IMR-90 (cell line): ENCODE results near the gene FADS1. TPM values are rescaled to one million over a fixed set of nuclear protein-coding genes. Genes with fewer than 3 reads are reported as not detected.
A peak's percentile ranks its signal among the peaks of the same experiment; 100 is the strongest.

Experiments used
- ATAC-seq: fragments of 200-7000 bp; cut with Tn5 transposase; 2 replicates; pipeline ENCODE4 v1.9.1; 2020; ENCODE audit warnings: low read depth, mild to moderate bottlenecking, moderate library complexity
- BruUV-seq: library from RNA; stranded (reverse); fragments of 400-500 nt; replicated peaks from 2 replicates; lab custom pipeline; 2021; lab: Mats Ljungman, UMichigan
- CTCF ChIA-PET: fragments of 300-600 bp; formaldehyde crosslinking; extraction: SDS; loops from one replicate; lab custom pipeline; 2021; ENCODE audit warnings: antibody characterized with exemption; lab: Yijun Ruan, JAX
- POLR2A ChIA-PET: fragments of 300-600 bp; sonication (Branson Sonifier 250); formaldehyde crosslinking; loops from one replicate; lab custom pipeline; 2022; ENCODE audit warnings: antibody characterized with exemption; ENCODE audit not compliant: unreplicated experiment; lab: Charles Lee
- DNase-seq: peaks from one replicate; pipeline ENCODE4 v3.0.0; 2013
- H2AFZ ChIP-seq: replicated peaks from 2 replicates; pipeline ENCODE3; 2013; ENCODE audit warnings: low read length, mild to moderate bottlenecking; ENCODE audit not compliant: poor library complexity
- H2AK5ac ChIP-seq: 2 replicates; pipeline ENCODE4 v1.6.1; 2013; ENCODE audit warnings: low read depth, low read length, inconsistent platforms
- H2AK9ac ChIP-seq: replicated peaks from 2 replicates; pipeline ENCODE3; 2013; ENCODE audit warnings: mild to moderate bottlenecking, low read depth, low read length, moderate library complexity; ENCODE audit not compliant: poor library complexity
- H2BK120ac ChIP-seq: 2 replicates; pipeline ENCODE4 v1.6.1; 2013; ENCODE audit warnings: low read depth, low read length, inconsistent platforms
- H2BK15ac ChIP-seq: 3 replicates; pipeline ENCODE4 v1.6.1; 2013; ENCODE audit warnings: low read depth, low read length, inconsistent platforms
- H2BK20ac ChIP-seq: 2 replicates; pipeline ENCODE4 v1.6.1; 2013; ENCODE audit warnings: low read depth, mild to moderate bottlenecking, inconsistent platforms, low read length, moderate library complexity
- H2BK5ac ChIP-seq: 2 replicates; pipeline ENCODE4 v1.6.1; 2013; ENCODE audit warnings: mild to moderate bottlenecking, low read depth, low read length, inconsistent platforms; ENCODE audit not compliant: poor library complexity, severe bottlenecking
- H3K14ac ChIP-seq: replicated peaks from 2 replicates; pipeline ENCODE4 v1.6.1; 2013; ENCODE audit warnings: low read depth, low read length, inconsistent platforms
- H3K18ac ChIP-seq: 2 replicates; pipeline ENCODE4 v1.6.1; 2013; ENCODE audit warnings: low read depth, low read length, control low read depth
- H3K23ac ChIP-seq: 2 replicates; pipeline ENCODE4 v1.6.1; 2013; ENCODE audit warnings: low read depth, low read length, inconsistent platforms
- H3K27ac ChIP-seq: 2 replicates; pipeline ENCODE4 v1.5.1; 2013; ENCODE audit warnings: mild to moderate bottlenecking, control low read depth, low read length; ENCODE audit not compliant: insufficient read depth
- H3K27me3 ChIP-seq: 2 replicates; pipeline ENCODE4 v1.6.1; 2013; ENCODE audit warnings: low read length; ENCODE audit not compliant: control insufficient read depth, insufficient read depth
- H3K36me3 ChIP-seq: 2 replicates; pipeline ENCODE4 v1.6.1; 2013; ENCODE audit warnings: low read length, mixed read lengths; ENCODE audit not compliant: control insufficient read depth, insufficient read depth
- H3K4ac ChIP-seq: 2 replicates; pipeline ENCODE4 v1.6.1; 2013; ENCODE audit warnings: low read depth, low read length, inconsistent platforms
- H3K4me1 ChIP-seq: 2 replicates; pipeline ENCODE4 v1.6.1; 2013; ENCODE audit warnings: low read length, mixed read lengths; ENCODE audit not compliant: control insufficient read depth, insufficient read depth
- H3K4me2 ChIP-seq: 2 replicates; pipeline ENCODE4 v1.6.1; 2013; ENCODE audit warnings: low read depth, mild to moderate bottlenecking, control low read depth, low read length, moderate library complexity
- H3K4me3 ChIP-seq: 2 replicates; pipeline ENCODE4 v1.5.1; 2013; ENCODE audit warnings: low read depth, mild to moderate bottlenecking, control low read depth, low read length, moderate library complexity; ENCODE audit not compliant: insufficient read depth
- H3K56ac ChIP-seq: 2 replicates; pipeline ENCODE4 v1.6.1; 2013; ENCODE audit warnings: low read length, inconsistent platforms; ENCODE audit not compliant: insufficient read depth; ENCODE audit errors: extremely low read depth
- H3K79me1 ChIP-seq, 2 experiments: 2 replicates each; pipeline ENCODE4 v1.6.1; 2013; ENCODE audit warnings: low read length in 2 of 2, inconsistent platforms in 1 of 2, low read depth in 1 of 2
- H3K9ac ChIP-seq: 2 replicates; pipeline ENCODE4 v1.6.1; 2013; ENCODE audit warnings: low read depth, low read length, control low read depth
- H3K9me1 ChIP-seq: 2 replicates; pipeline ENCODE4 v1.6.1; 2013; ENCODE audit warnings: low read length, inconsistent platforms; ENCODE audit not compliant: insufficient read depth
- H3K9me3 ChIP-seq: 2 replicates; pipeline ENCODE4 v1.6.1; 2013; ENCODE audit warnings: low read length; ENCODE audit not compliant: control insufficient read depth, insufficient read depth
- H4K20me1 ChIP-seq: 2 replicates; pipeline ENCODE4 v1.6.1; 2013; ENCODE audit warnings: low read length, inconsistent platforms; ENCODE audit not compliant: insufficient read depth
- H4K5ac ChIP-seq: 2 replicates; pipeline ENCODE4 v1.6.1; 2013; ENCODE audit warnings: mild to moderate bottlenecking, low read depth, low read length, control low read depth
- H4K8ac ChIP-seq, 2 experiments: 2 replicates each; pipeline ENCODE4 v1.6.1; 2013; ENCODE audit warnings: low read depth in 2 of 2, low read length in 2 of 2, control low read depth in 1 of 2, inconsistent platforms in 1 of 2
- H4K91ac ChIP-seq: 2 replicates; pipeline ENCODE4 v1.6.1; 2013; ENCODE audit warnings: low read depth, low read length, inconsistent platforms; ENCODE audit not compliant: insufficient read depth
- CEBPB ChIP-seq: IDR thresholded peaks from 2 replicates; pipeline ENCODE4 v1.6.1; 2012; ENCODE audit warnings: low read depth, low read length, improper control_type of control experiment
- ELK1 ChIP-seq: fragments of 150-350 bp; IDR thresholded peaks from 2 replicates; pipeline ENCODE4 v1.6.1; 2016; ENCODE audit warnings: low read depth, mild to moderate bottlenecking, low read length, moderate library complexity, borderline replicate concordance
- MXI1 ChIP-seq: IDR thresholded peaks from 2 replicates; pipeline ENCODE4 v1.6.1; 2012; ENCODE audit warnings: low read depth, mild to moderate bottlenecking, low read length, moderate library complexity, borderline replicate concordance
- POLR2A ChIP-seq: IDR thresholded peaks from 2 replicates; pipeline ENCODE4 v1.6.1; 2012; ENCODE audit warnings: mild to moderate bottlenecking, low read depth, low read length
- RCOR1 ChIP-seq: IDR thresholded peaks from 2 replicates; pipeline ENCODE4 v1.6.1; 2012; ENCODE audit warnings: mild to moderate bottlenecking, low read length, improper control_type of control experiment; ENCODE audit not compliant: insufficient replicate concordance
- SMC3 ChIP-seq: fragments of 150-350 bp; IDR thresholded peaks from 2 replicates; pipeline ENCODE4 v1.6.1; 2016; ENCODE audit warnings: low read depth, mild to moderate bottlenecking, antibody characterized with exemption, low read length, moderate library complexity
- WGBS, 2 experiments: methylation state at CpG; one replicate each; pipeline versions ENCODE4 v1.1.5 to v1.1.7; 2013; ENCODE audit warnings: missing lambda C conversion rate in 2 of 2; ENCODE audit not compliant: insufficient read length in 1 of 2; ENCODE audit errors: extremely low coverage in 2 of 2; 5-methylcytosine and 5-hydroxymethylcytosine counted together
- dilution Hi-C: fragments of 300-500 bp; cut with HindIII; formaldehyde crosslinking; loops from one replicate; pipeline ENCODE4 v1.14.3; 2018; ENCODE audit warnings: low sequenced_read_pairs; ENCODE audit not compliant: unreplicated experiment
- in situ Hi-C: fragments of 300-500 bp; cut with MboI; formaldehyde crosslinking; loops from 3 replicates; pipeline ENCODE4 v1.14.3; 2019; ENCODE audit warnings: low sequenced_read_pairs, inconsistent platforms, mixed read lengths
- intact Hi-C: fragments of 100-400 bp; cut with micrococcal nuclease; formaldehyde crosslinking; loops from 2 replicates; pipeline ENCODE4 v1.10.0; 2022
- polyA plus RNA-seq, 3 experiments: library from polyadenylated mRNA; depleted of rRNA; stranded (reverse); fragments of >200 nt; gene quantifications; 2 replicates each; pipeline ENCODE4 v1.2.3, GENCODE V29; 2012; ENCODE audit warnings: low replicate concordance in 1 of 3
- total RNA-seq: library from RNA; depleted of rRNA; stranded (reverse); fragments of >200 nt; gene quantifications from 2 replicates; pipeline ENCODE4 v1.2.3, GENCODE V29; 2012

Gene FADS1
- total and polyA plus RNA-seq, 2 of the 4 experiments (the other 2 are of a cell fraction): 16.3 to 18.4 TPM

GRCh38 chr11:61830237-61831105 lies 13.7 kb upstream of the FADS1 start:
- Histone ChIP-seq H3K27me3 (no peaks in the 10 kb centered on the region), H3K14ac (peak overlapping the region; percentile 66; the same call in 1 of the 2 replicates), H3K4me3 (no peak overlapping the region), H2BK5ac (no peak overlapping the region), H3K9me1 (peaks cover 24% of the 10 kb centered on the region), H3K4me1 (peaks cover 18% of the 10 kb centered on the region; the same call in 1 of the 2 replicates), H2AK9ac (no peak overlapping the region), H4K91ac (peak overlapping the region; percentile 79; the same call in 1 of the 2 replicates), H3K9me3 (no peaks in the 10 kb centered on the region), H3K79me1 (peaks cover 22 to 78% of the 10 kb centered on the region in 2 experiments), H3K23ac (peak overlapping the region; percentile 32; the same call in 1 of the 2 replicates), H4K20me1 (peaks cover 44% of the 10 kb centered on the region; the same call in 1 of the 2 replicates), H2BK120ac (peak overlapping the region; percentile 66; the same call in 1 of the 2 replicates), H3K27ac (peak overlapping the region; percentile 71), H3K18ac (peak overlapping the region; percentile 51), H2BK15ac (no peak overlapping the region; the same call in 2 of the 3 replicates), H2BK20ac (no peak overlapping the region), H2AFZ (no peak overlapping the region), H3K56ac (no peak overlapping the region), H2AK5ac (peak overlapping the region; percentile 80; the same call in 1 of the 2 replicates), H3K4me2 (peak overlapping the region; percentile 91), H3K4ac (peak overlapping the region; percentile 76; the same call in 1 of the 2 replicates), H4K8ac (peak overlapping the region; percentile 39 to 77; a peak in 3 of 4 replicates), H3K36me3 (no peaks in the 10 kb centered on the region), H4K5ac (peak overlapping the region; percentile 27; the same call in 1 of the 2 replicates), H3K9ac (peak overlapping the region; percentile 24; the same call in 1 of the 2 replicates)
- no peak for TF ChIP-seq MXI1
- no peak for TF ChIP-seq POLR2A
- no peak for TF ChIP-seq RCOR1
- TF ChIP-seq SMC3: no peak
- TF ChIP-seq CEBPB: peak; percentile 55
- TF ChIP-seq ELK1: no peak
- dilution Hi-C loops: no loop called here
- POLR2A ChIA-PET: no interaction called here
- intact Hi-C loops: no loop called here
- BruUV-seq: no TSS peak
- CTCF ChIA-PET: no interaction called here
- DNase-seq (peak; percentile 28), ATAC-seq (no peak; the same call in 1 of the 2 replicates)
- WGBS, 2 experiments: 20% methylated on average over 1 of the region's 8 CpGs; no CpG with 5 or more reads in 1 of the 2 experiments
- in situ Hi-C loops: no loop called here
